ENCODE measurements around the gene IL17RD. TPM values are rescaled to one million over a fixed set of nuclear protein-coding genes. Genes with fewer than 3 reads are reported as not detected.

The IL17RD gene
- total and polyA plus RNA-seq, 2 experiments from 2014 or later: 0.34 to 1.2 TPM

DNA sequence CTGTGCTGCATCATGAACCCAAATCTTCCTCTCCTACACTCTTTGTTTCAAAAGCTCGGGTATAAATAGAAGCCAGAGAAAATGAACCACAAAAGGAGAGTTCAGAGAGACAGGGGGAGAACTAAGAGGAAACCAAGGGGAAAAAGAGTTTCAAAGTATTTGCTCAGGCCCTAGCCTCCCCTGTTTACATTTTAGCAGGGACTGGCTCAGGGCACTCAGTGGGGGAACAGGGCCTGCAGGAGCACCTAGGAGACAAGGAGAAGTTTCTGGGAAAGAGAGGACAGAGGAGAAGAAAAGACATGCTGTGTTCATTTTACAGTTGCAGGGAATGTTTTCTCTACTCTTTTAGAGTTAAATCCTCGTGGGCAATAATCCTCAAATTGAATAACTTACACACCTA, 8.5 kb upstream of the IL17RD start:
- Histone ChIP-seq H3F3A (ENCODE audit: insufficient read depth) (no peaks in the 10 kb centered on the region), H3K9me3 (ENCODE audit: low read depth) (no peaks in the 10 kb centered on the region), H3K4me1 (ENCODE audit: insufficient read depth) (no peaks in the 10 kb centered on the region), H3K36me3 (ENCODE audit: low read depth) (no peaks in the 10 kb centered on the region), H4K20me1 (ENCODE audit: insufficient read depth) (no peaks in the 10 kb centered on the region), H3K9ac (no peak overlapping the region), H3K4me3 (no peak overlapping the region), H3K79me2 (ENCODE audit: insufficient read depth) (no peaks in the 10 kb centered on the region), H3K9me2 (ENCODE audit: insufficient read depth) (no peaks in the 10 kb centered on the region), H3K27me3 (replicated peaks; ENCODE audit: insufficient read depth) (no peaks in the 10 kb centered on the region; the same call in 1 of the 2 replicates), H2AFZ (no peak overlapping the region), H3K4me2 (ENCODE audit: unreplicated experiment) (no peak overlapping the region), H3K27ac (no peak overlapping the region)
- in situ Hi-C loops (cut with MboI): no loop called here
- DNase-seq: no peak
- 49 to 53% methylated on average over 2 of the region's 2 CpGs for WGBS, 2 experiments (ENCODE audit: low coverage in 1 of 2, low lambda C conversion rate in 2 of 2, missing lambda C conversion rate in 2 of 2)
- no peak for TF ChIP-seq EZH2phosphoT487 (IDR thresholded peaks at IDR 0.05; ENCODE audit: insufficient read depth, low read depth)
- no peak for TF ChIP-seq EZH2 (IDR thresholded peaks at IDR 0.05; ENCODE audit: insufficient read depth, poor library complexity, severe bottlenecking)

DNA sequence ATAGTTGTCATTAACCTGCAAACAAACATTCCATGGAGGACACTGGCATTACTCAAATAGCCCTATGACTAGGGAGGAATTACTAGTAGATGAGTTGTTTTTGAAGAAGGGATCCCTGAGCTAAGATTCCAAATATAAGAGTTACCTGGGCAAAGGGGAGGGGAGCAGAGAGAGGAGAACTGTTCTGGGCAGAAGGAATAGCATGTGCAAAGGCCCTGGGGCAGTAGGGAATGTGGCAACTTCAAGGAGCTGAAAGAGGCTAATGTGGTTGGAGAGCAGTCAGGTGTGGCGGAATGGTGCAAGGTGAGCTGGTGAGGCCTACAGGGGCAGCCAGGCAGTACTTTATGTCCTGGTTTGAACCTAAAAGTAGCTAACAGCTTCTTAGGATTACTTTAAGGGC, 5.8 kb upstream of the IL17RD start:
- Histone ChIP-seq H3K27me3 (replicated peaks; ENCODE audit: insufficient read depth) (peaks cover 8% of the 10 kb centered on the region; the same call in 1 of the 2 replicates), H4K20me1 (ENCODE audit: insufficient read depth) (no peaks in the 10 kb centered on the region), H3K9ac (no peak overlapping the region), H2AFZ (no peak overlapping the region), H3K9me3 (ENCODE audit: low read depth) (no peaks in the 10 kb centered on the region), H3K4me3 (no peak overlapping the region), H3K27ac (no peak overlapping the region), H3K79me2 (ENCODE audit: insufficient read depth) (no peaks in the 10 kb centered on the region), H3K4me1 (ENCODE audit: insufficient read depth) (no peaks in the 10 kb centered on the region), H3K4me2 (ENCODE audit: unreplicated experiment) (no peak overlapping the region), H3F3A (ENCODE audit: insufficient read depth) (no peaks in the 10 kb centered on the region), H3K9me2 (ENCODE audit: insufficient read depth) (no peaks in the 10 kb centered on the region), H3K36me3 (ENCODE audit: low read depth) (no peaks in the 10 kb centered on the region)
- in situ Hi-C loops (cut with MboI): no loop called here
- no peak for DNase-seq
- 91 to 92% methylated on average over 1 of the region's 1 CpG for WGBS, 2 experiments (ENCODE audit: low coverage in 1 of 2, low lambda C conversion rate in 2 of 2, missing lambda C conversion rate in 2 of 2)
- TF ChIP-seq EZH2phosphoT487 (IDR thresholded peaks at IDR 0.05; ENCODE audit: insufficient read depth, low read depth) (no peak), EZH2 (IDR thresholded peaks at IDR 0.05; ENCODE audit: insufficient read depth, poor library complexity, severe bottlenecking) (no peak)

DNA sequence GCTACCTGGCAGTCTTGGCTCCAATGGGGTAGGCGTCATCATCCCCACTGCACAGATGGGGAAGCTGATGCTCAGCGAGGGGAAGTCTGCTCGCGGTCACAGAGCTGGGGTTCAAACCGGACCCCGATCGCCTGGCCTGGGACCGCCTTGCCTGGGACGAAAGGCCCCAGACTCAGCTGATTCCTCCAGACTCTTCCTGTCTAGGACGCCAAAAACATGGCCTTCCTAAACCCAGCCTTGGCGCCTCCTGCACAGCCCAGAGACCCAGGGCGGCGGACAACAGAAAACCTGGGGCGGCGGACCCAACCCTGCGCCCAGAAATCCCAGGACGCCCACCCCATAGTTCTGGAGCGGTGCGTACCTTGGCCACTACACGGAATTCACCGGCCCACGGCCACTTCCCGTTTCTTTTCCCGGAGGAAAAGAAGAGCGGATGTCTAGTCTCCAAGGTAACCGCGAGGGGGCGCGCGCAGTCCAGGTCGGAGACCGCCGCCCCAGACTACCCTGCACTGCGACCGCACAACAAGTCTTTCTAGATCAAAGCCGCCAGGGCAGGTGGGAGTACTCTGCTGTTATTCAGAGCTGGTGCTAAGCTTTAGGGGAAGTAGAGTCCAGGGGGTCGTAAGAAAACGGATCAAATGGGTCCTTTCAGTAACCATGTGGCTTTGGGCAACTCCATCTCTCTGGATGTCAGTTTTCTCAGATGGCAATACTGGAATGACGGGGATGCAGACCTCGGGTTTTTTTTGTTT, 4.9 kb upstream of the IL17RD start:
- peak overlapping the region; percentile 77 for H3K4me3 ChIP-seq
- no peaks in the 10 kb centered on the region for H3K9me3 ChIP-seq (ENCODE audit: low read depth)
- H3K4me1 ChIP-seq (ENCODE audit: insufficient read depth): no peaks in the 10 kb centered on the region
- H2AFZ ChIP-seq: peak overlapping the region; percentile 96
- no peak overlapping the region for H3K27ac ChIP-seq
- H4K20me1 ChIP-seq (ENCODE audit: insufficient read depth): no peaks in the 10 kb centered on the region
- 9 to 11% methylated on average over 37 to 40 of the region's 40 CpGs for WGBS, 2 experiments (ENCODE audit: low coverage in 1 of 2, low lambda C conversion rate in 2 of 2, missing lambda C conversion rate in 2 of 2)
- H3K4me2 ChIP-seq (ENCODE audit: unreplicated experiment): peak overlapping the region; percentile 97
- in situ Hi-C loops (cut with MboI): no loop called here
- H3K9ac ChIP-seq: peak overlapping the region; percentile 64
- no peaks in the 10 kb centered on the region for H3K36me3 ChIP-seq (ENCODE audit: low read depth)
- H3F3A ChIP-seq (ENCODE audit: insufficient read depth): no peaks in the 10 kb centered on the region
- TF ChIP-seq EZH2phosphoT487 (IDR thresholded peaks at IDR 0.05; ENCODE audit: insufficient read depth, low read depth): no peak
- no peak for TF ChIP-seq EZH2 (IDR thresholded peaks at IDR 0.05; ENCODE audit: insufficient read depth, poor library complexity, severe bottlenecking)
- no peaks in the 10 kb centered on the region for H3K79me2 ChIP-seq (ENCODE audit: insufficient read depth)
- no peaks in the 10 kb centered on the region for H3K9me2 ChIP-seq (ENCODE audit: insufficient read depth)
- peak; percentile 80 for DNase-seq
- peaks cover 8% of the 10 kb centered on the region; the same call in 1 of the 2 replicates for H3K27me3 ChIP-seq (replicated peaks; ENCODE audit: insufficient read depth)

DNA sequence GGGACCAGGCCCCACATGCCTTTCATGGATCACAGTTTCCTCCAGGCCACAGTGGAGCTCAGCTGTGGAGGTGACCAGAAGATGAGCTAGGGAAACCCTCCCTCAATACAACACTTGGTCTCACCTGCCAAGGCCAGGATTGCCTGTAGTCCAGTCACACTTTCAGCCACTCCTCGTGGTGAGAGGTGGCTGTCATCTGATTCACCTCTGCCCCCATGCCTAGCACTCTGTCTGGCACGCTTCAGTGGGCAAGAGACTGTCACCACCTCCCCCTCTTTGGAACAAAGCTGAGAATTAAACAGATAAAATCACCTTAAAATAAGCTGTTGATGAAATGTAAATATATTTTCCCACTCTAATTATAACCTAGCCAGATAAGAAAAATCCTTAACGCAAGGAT, 4.0 kb upstream of the IL17RD start:
- Histone ChIP-seq H3K27ac (no peak overlapping the region), H3K4me3 (no peak overlapping the region), H3K9ac (no peak overlapping the region), H3K4me2 (ENCODE audit: unreplicated experiment) (no peak overlapping the region), H3K9me2 (ENCODE audit: insufficient read depth) (no peaks in the 10 kb centered on the region), H3K27me3 (replicated peaks; ENCODE audit: insufficient read depth) (peaks cover 8% of the 10 kb centered on the region; the same call in 1 of the 2 replicates), H3K9me3 (ENCODE audit: low read depth) (no peaks in the 10 kb centered on the region), H3K36me3 (ENCODE audit: low read depth) (no peaks in the 10 kb centered on the region), H3K79me2 (ENCODE audit: insufficient read depth) (no peaks in the 10 kb centered on the region), H4K20me1 (ENCODE audit: insufficient read depth) (no peaks in the 10 kb centered on the region), H3K4me1 (ENCODE audit: insufficient read depth) (no peaks in the 10 kb centered on the region), H3F3A (ENCODE audit: insufficient read depth) (no peaks in the 10 kb centered on the region), H2AFZ (no peak overlapping the region)
- in situ Hi-C loops (cut with MboI): no loop called here
- no peak for DNase-seq
- TF ChIP-seq EZH2phosphoT487 (IDR thresholded peaks at IDR 0.05; ENCODE audit: insufficient read depth, low read depth) (no peak), EZH2 (IDR thresholded peaks at IDR 0.05; ENCODE audit: insufficient read depth, poor library complexity, severe bottlenecking) (no peak)
- WGBS, 2 experiments (ENCODE audit: low coverage in 1 of 2, low lambda C conversion rate in 2 of 2, missing lambda C conversion rate in 2 of 2): 65 to 68% methylated on average over 3 of the region's 3 CpGs

All from GM23248 (cell line).